HUES64 (cell line): Measurements from ENCODE around the gene GPC6.

ENCODE experiments used
- H3K27ac ChIP-seq: 2 replicates; pipeline ENCODE4 v1.7.0; 2013; ENCODE audit warnings: low read depth, low read length, inconsistent platforms
- H3K27me3 ChIP-seq: 2 replicates; pipeline ENCODE4 v1.6.1; 2013; ENCODE audit warnings: mild to moderate bottlenecking, low read length; ENCODE audit not compliant: insufficient read depth
- H3K36me3 ChIP-seq: 2 replicates; pipeline ENCODE4 v1.6.1; 2013; ENCODE audit warnings: mild to moderate bottlenecking, low read length; ENCODE audit not compliant: insufficient read depth
- H3K4me1 ChIP-seq: 2 replicates; pipeline ENCODE4 v1.6.1; 2013; ENCODE audit warnings: mild to moderate bottlenecking, low read length, moderate library complexity; ENCODE audit not compliant: insufficient read depth
- H3K4me3 ChIP-seq: 2 replicates; pipeline ENCODE4 v1.5.1; 2013; ENCODE audit warnings: mild to moderate bottlenecking, low read length, moderate library complexity
- H3K9ac ChIP-seq: 2 replicates; pipeline ENCODE4 v1.6.1; 2013; ENCODE audit warnings: mild to moderate bottlenecking, low read depth, low read length
- H3K9me3 ChIP-seq: 2 replicates; pipeline ENCODE4 v1.6.1; 2013; ENCODE audit warnings: low read depth, low read length; ENCODE audit not compliant: insufficient read depth
- WGBS: fragments of 150-250, 120-280 bp; methylation state at CpG from one replicate; pipeline ENCODE4 v1.1.7; 2013; ENCODE audit warnings: missing lambda C conversion rate; 5-methylcytosine and 5-hydroxymethylcytosine counted together

The GPC6 gene

DNA sequence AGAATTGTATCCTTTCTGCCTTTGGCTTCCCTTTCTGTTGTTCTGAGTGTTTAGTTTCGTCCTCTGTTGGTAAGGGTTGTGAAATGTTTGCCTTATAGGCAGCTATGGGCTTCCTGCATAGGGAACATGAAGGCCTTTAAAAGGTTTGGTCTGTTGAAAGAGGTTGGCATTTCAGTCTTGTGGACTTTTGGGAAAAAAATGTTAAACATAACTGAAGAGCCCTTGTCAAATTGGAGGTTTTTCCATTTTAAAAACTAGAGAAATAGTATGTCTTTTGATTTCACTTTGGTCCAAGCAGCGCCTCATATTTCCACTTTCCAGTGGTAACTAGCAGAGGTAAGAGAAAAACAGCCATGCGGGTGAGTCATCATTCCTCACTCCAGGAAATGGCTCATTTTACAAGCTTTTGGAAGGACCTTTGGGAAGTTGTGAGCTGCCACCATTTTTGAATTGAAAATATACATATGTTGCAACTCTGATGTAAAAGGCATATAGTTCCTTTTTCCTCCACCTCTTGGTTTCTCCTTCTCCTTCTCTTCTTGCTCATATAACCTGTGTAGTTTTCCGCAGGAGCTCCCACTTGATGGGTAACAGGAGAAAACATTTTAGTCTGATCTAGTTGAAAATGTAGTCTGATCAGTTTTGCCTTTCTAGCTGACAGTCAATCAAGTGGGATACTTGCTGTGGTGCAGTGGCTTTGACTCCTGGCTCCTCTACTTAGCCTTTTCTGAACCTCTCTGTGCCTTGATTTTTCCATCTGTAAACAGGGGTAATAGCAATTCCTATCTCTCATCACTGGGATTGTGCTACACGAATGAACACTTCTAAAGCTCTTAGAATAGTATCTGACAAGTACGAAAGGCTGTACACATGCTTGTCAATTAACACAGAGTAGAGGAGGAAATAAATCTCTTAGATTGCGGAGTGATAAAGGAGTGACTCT lies 23.0 kb downstream of the GPC6 start:
- no peaks in the 10 kb centered on the region for H3K36me3 ChIP-seq
- no peaks in the 10 kb centered on the region for H3K9me3 ChIP-seq
- peak overlapping the region; percentile 27; the same call in 1 of the 2 replicates for H3K27ac ChIP-seq
- peaks cover 39% of the 10 kb centered on the region for H3K4me1 ChIP-seq
- no peaks in the 10 kb centered on the region for H3K27me3 ChIP-seq
- H3K4me3 ChIP-seq: no peak overlapping the region
- WGBS: 91% methylated on average over 7 of the region's 7 CpGs
- no peak overlapping the region for H3K9ac ChIP-seq

- WGBS: 83% methylated on average over 3 of the region's 4 CpGs
- peaks cover 13% of the 10 kb centered on the region for H3K4me1 ChIP-seq
- no peak overlapping the region for H3K4me3 ChIP-seq
- H3K9me3 ChIP-seq: no peaks in the 10 kb centered on the region
- H3K27me3 ChIP-seq: no peaks in the 10 kb centered on the region
- no peak overlapping the region for H3K27ac ChIP-seq
- H3K9ac ChIP-seq: no peak overlapping the region
- no peaks in the 10 kb centered on the region for H3K36me3 ChIP-seq
These were observed 28.2 kb downstream of the GPC6 start for GRCh38 chr13:93254775-93255174.

DNA sequence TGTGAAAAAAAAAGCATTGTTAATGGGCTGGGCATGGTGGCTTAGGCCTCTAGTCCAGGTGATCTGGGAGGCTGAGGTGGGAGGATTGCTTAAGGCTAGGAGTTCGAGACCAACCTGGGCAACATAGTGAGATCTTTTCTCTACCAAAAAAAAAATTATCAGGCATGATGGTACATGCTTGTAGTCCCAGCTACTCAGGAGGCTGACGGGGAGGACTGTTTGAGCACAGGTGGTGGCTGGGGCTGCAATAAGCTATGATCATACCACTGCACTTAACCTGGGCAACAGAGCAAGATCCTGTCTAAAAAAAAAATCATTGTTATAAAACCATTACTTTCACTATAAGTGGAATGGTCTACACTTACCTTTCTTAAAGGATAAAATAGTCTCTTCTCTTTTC lies 30.4 kb downstream of the GPC6 start:
- no peak overlapping the region for H3K4me3 ChIP-seq
- no peaks in the 10 kb centered on the region for H3K36me3 ChIP-seq
- H3K4me1 ChIP-seq: peaks cover 17% of the 10 kb centered on the region
- whole genome bisulfite sequencing: 98% methylated on average over 2 of the region's 2 CpGs
- no peaks in the 10 kb centered on the region for H3K27me3 ChIP-seq
- no peak overlapping the region for H3K9ac ChIP-seq
- no peak overlapping the region for H3K27ac ChIP-seq
- H3K9me3 ChIP-seq: no peaks in the 10 kb centered on the region

- Histone ChIP-seq H3K27me3 (no peaks in the 10 kb centered on the region), H3K4me3 (no peak overlapping the region), H3K9ac (no peak overlapping the region), H3K9me3 (no peaks in the 10 kb centered on the region), H3K36me3 (no peaks in the 10 kb centered on the region), H3K27ac (no peak overlapping the region), H3K4me1 (peaks cover 16% of the 10 kb centered on the region; the same call in 1 of the 2 replicates)
These were observed 33.0 kb downstream of the GPC6 start for GRCh38 chr13:93259527-93260080.

GRCh38 chr13:93260591-93260990 lies 34.0 kb downstream of the GPC6 start:
- Histone ChIP-seq H3K36me3 (no peaks in the 10 kb centered on the region), H3K9me3 (no peaks in the 10 kb centered on the region), H3K4me3 (no peak overlapping the region), H3K27me3 (no peaks in the 10 kb centered on the region), H3K4me1 (peaks cover 16% of the 10 kb centered on the region; the same call in 1 of the 2 replicates), H3K9ac (no peak overlapping the region), H3K27ac (no peak overlapping the region)
- WGBS: no CpG with 5 or more reads among the region's 1 CpG

DNA sequence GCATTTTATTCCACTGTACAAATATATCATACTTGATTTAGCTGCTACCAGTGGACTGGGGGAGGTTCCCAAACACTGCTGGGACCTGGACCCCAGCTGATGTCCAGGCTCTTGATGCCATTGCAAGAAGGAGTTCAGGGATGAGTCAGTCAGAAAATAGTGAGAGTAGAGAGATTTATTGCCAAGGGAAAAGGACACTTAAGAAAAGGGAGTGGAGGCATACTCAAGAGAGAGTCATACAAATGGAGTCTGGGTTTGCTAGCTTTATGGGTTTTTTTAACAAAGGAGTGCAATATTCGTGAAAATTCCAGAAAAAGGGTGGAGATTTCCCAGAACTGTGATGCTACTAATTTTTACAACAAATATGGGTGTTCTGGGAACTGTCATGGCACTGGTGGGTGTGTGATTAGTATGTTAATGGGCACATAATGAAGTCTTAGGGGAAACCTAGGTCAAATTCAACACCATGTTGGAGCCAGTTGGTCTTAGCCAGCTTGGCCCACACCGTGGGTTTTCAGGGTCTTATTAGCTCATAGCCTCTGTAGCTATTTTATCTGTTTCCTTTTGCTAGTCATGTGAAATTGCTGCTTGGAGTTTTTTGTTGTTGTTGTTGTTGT lies 36.2 kb downstream of the GPC6 start:
- Histone ChIP-seq H3K36me3 (no peaks in the 10 kb centered on the region), H3K27ac (no peak overlapping the region), H3K4me3 (no peak overlapping the region), H3K27me3 (no peaks in the 10 kb centered on the region), H3K9ac (no peak overlapping the region), H3K9me3 (no peaks in the 10 kb centered on the region), H3K4me1 (peaks cover 17% of the 10 kb centered on the region; the same call in 1 of the 2 replicates)
- WGBS: 94% methylated on average over 2 of the region's 2 CpGs

GRCh38 chr13:93264876-93265275 lies 38.3 kb downstream of the GPC6 start:
- Histone ChIP-seq H3K27me3 (no peaks in the 10 kb centered on the region), H3K27ac (no peak overlapping the region), H3K4me1 (peaks cover 17% of the 10 kb centered on the region; the same call in 1 of the 2 replicates), H3K4me3 (no peak overlapping the region), H3K36me3 (no peaks in the 10 kb centered on the region), H3K9ac (no peak overlapping the region), H3K9me3 (no peaks in the 10 kb centered on the region)
- 100% methylated on average over 1 of the region's 2 CpGs for whole genome bisulfite sequencing

DNA sequence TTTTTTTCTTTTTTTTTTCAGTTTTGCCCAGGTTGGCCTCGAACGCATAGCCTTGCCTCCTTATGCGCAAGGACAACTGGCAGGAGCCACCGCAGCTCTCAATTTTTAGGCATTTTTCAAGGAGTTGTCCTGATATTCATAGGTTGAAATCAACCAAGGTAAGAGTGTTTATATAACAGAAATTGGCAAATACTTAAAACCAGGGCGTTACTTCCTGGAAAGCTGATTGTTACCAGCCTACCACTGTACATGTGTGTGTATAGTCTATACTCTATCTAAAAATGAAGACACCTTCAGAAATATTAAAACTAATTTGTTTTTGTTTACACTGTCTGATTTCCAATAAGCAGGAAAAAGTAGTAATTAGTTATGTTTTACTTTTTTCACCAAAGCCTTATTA lies 39.2 kb downstream of the GPC6 start:
- H3K36me3 ChIP-seq: no peaks in the 10 kb centered on the region
- no peak overlapping the region for H3K9ac ChIP-seq
- H3K9me3 ChIP-seq: no peaks in the 10 kb centered on the region
- H3K27me3 ChIP-seq: no peaks in the 10 kb centered on the region
- no peak overlapping the region for H3K27ac ChIP-seq
- 94% methylated on average over 4 of the region's 5 CpGs for WGBS
- peaks cover 17% of the 10 kb centered on the region for H3K4me1 ChIP-seq
- H3K4me3 ChIP-seq: no peak overlapping the region

DNA sequence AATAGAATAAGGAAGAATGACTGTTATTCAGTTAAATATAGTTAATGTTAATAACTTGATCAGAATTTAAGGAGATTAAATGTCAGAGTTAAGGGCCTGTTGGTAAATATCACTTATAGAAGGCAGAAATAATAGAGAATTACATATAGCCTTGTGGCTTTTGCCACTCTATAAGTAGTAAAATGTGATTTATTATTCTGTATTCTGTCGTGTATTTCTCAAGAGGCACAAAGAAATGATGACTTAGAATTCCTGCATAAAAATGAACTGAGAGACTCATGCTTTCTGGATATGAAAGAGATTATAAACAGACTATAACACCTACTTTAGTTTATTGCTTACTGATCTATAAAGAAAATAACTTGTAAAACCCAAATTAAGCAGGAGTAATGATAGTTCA lies 40.1 kb downstream of the GPC6 start:
- Histone ChIP-seq H3K36me3 (no peaks in the 10 kb centered on the region), H3K4me1 (peaks cover 18% of the 10 kb centered on the region), H3K4me3 (no peak overlapping the region), H3K27me3 (no peaks in the 10 kb centered on the region), H3K9ac (no peak overlapping the region), H3K9me3 (no peaks in the 10 kb centered on the region), H3K27ac (no peak overlapping the region)
- WGBS: 91% methylated on average over 1 of the region's 1 CpG

DNA sequence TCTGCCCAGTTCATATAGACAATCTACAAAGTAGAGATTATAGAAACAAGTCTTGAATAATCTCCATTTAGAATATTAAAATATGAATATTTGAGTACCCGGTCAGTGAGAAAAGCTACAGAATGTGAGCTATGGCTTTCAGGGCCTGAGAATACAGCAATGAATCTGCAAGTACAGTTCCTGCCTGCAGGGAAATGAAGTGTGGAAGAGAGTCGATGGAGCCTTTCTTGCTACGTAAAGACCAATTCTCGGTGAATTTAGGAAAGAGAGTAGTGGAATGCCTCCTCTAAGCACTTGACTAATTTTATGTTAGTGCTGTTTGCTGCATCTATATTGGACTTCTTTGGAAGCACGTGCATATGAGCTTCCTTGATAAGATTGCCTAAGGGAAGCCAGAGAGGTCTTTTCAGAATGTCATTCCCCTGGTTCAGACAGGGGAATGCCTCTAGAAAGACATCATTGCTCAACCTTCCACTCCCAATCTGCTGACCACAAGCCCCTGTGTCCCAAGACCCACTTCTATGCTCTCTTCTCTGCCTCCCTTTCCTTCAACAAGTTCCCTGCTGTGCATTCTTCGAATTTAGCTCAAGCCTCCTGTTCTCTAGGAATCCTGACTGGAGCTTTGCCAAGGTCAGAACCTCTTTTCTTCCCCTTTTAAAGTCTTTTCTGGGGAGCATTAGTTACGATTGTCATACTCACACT lies 41.9 kb downstream of the GPC6 start:
- Histone ChIP-seq H3K4me1 (peaks cover 15% of the 10 kb centered on the region), H3K9ac (no peak overlapping the region), H3K9me3 (no peaks in the 10 kb centered on the region), H3K27me3 (no peaks in the 10 kb centered on the region), H3K27ac (no peak overlapping the region), H3K36me3 (no peaks in the 10 kb centered on the region), H3K4me3 (no peak overlapping the region)
- WGBS: 72% methylated on average over 6 of the region's 7 CpGs
